NCI-H2171 (cell line): ENCODE measurements around the gene DLG2.
"Not testable (repeated sequence)": the region's sequence is repeated elsewhere in the genome, so short reads cannot be mapped to it uniquely, and the experiment has no call there.

Source experiments
- DNase-seq: peaks from one replicate; lab custom pipeline; 2025; lab: John Stamatoyannopoulos, UW

Gene DLG2

GRCh38 chr11:83635166-83635565, 1992.0 kb downstream of the DLG2 start:
- DNase-seq: no peak

GRCh38 chr11:83630211-83630610, 1996.9 kb downstream of the DLG2 start:
- DNase-seq: no peak

- DNase-seq: no peak
Measured at GRCh38 chr11:83629775-83630174, 1997.4 kb downstream of the DLG2 start.

- peak; percentile 10 for DNase-seq
Measured at GRCh38 chr11:83628622-83629355, 1998.4 kb downstream of the DLG2 start.

GRCh38 chr11:83625336-83625735, 2001.8 kb downstream of the DLG2 start:
- no peak for DNase-seq

GRCh38 chr11:83617671-83618070, 2009.5 kb downstream of the DLG2 start:
- no peak for DNase-seq

GRCh38 chr11:83613767-83614121, 2013.4 kb downstream of the DLG2 start:
- DNase-seq: no peak

- no peak for DNase-seq
Measured at GRCh38 chr11:83612891-83613766, 2014.0 kb downstream of the DLG2 start.

GRCh38 chr11:83611600-83611999, 2015.5 kb downstream of the DLG2 start:
- peak; percentile 22 for DNase-seq

- DNase-seq: no peak
Measured at GRCh38 chr11:83611031-83611430, 2016.1 kb downstream of the DLG2 start.

GRCh38 chr11:83609191-83609590, 2018.0 kb downstream of the DLG2 start:
- no peak for DNase-seq

GRCh38 chr11:83608571-83608970, 2018.6 kb downstream of the DLG2 start:
- no peak for DNase-seq

GRCh38 chr11:83601914-83602527, 2025.1 kb downstream of the DLG2 start:
- no peak for DNase-seq

- no peak for DNase-seq
Measured at GRCh38 chr11:83601201-83601913, 2025.8 kb downstream of the DLG2 start.

GRCh38 chr11:83600661-83601060, 2026.5 kb downstream of the DLG2 start:
- no peak for DNase-seq

- no peak for DNase-seq
Measured at GRCh38 chr11:83599066-83599465, 2028.1 kb downstream of the DLG2 start.

- not testable (repeated sequence) for DNase-seq
Measured at GRCh38 chr11:83587797-83588196, 2039.3 kb downstream of the DLG2 start.

GRCh38 chr11:83583757-83584366, 2043.3 kb downstream of the DLG2 start:
- no peak for DNase-seq

GRCh38 chr11:83574519-83574918, 2052.6 kb downstream of the DLG2 start:
- no peak for DNase-seq

GRCh38 chr11:83572581-83573496, 2054.3 kb downstream of the DLG2 start:
- no peak for DNase-seq

GRCh38 chr11:83571302-83571701, 2055.8 kb downstream of the DLG2 start:
- DNase-seq: no peak
